ENCODE data around the gene ELK3.
A peak's percentile ranks its signal among the peaks of the same experiment; 100 is the strongest.

ELK3 gene

GRCh38 chr12:96226801-96227348, 32.7 kb downstream of the ELK3 start:
- no peaks in the 10 kb centered on the region for H3K27me3 ChIP-seq (ENCODE audit: insufficient read depth, low read length, poor library complexity)
- H3K4me2 ChIP-seq (ENCODE audit: insufficient read depth, low read length), result no peak overlapping the region
- DNase-seq (no peak), ATAC-seq (ENCODE audit: insufficient read depth, low read depth) (no peak)
- H3K36me3 ChIP-seq (ENCODE audit: insufficient read depth, low read length), result peaks cover 21% of the 10 kb centered on the region
- H2AFZ ChIP-seq (ENCODE audit: low read depth, low read length), result no peak overlapping the region
- H3K79me2 ChIP-seq (ENCODE audit: insufficient read depth, low read length), result no peaks in the 10 kb centered on the region
- no peaks in the 10 kb centered on the region for H3K4me1 ChIP-seq (ENCODE audit: insufficient read depth, low read length)
- H3K9ac ChIP-seq (ENCODE audit: low read depth, low read length), result no peak overlapping the region
- 0 out of 2 replicates have a peak, but pooled peaks cover 2% of the 10 kb centered on the region for H4K20me1 ChIP-seq (ENCODE audit: insufficient read depth, low read length)
- H3K27ac ChIP-seq (ENCODE audit: low read length), result no peak overlapping the region
- TF ChIP-seq EZH2 (IDR thresholded peaks at IDR 0.05; ENCODE audit: borderline replicate concordance, low read depth, low read length, severe bottlenecking), result no peak
- TF ChIP-seq, protein P1, sequence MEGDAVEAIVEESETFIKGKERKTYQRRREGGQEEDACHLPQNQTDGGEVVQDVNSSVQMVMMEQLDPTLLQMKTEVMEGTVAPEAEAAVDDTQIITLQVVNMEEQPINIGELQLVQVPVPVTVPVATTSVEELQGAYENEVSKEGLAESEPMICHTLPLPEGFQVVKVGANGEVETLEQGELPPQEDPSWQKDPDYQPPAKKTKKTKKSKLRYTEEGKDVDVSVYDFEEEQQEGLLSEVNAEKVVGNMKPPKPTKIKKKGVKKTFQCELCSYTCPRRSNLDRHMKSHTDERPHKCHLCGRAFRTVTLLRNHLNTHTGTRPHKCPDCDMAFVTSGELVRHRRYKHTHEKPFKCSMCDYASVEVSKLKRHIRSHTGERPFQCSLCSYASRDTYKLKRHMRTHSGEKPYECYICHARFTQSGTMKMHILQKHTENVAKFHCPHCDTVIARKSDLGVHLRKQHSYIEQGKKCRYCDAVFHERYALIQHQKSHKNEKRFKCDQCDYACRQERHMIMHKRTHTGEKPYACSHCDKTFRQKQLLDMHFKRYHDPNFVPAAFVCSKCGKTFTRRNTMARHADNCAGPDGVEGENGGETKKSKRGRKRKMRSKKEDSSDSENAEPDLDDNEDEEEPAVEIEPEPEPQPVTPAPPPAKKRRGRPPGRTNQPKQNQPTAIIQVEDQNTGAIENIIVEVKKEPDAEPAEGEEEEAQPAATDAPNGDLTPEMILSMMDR (IDR thresholded peaks at IDR 0.05; ENCODE audit: borderline replicate concordance, extremely low read depth, low read length, poor library complexity, severe bottlenecking), result no peak
- H3K4me3 ChIP-seq (ENCODE audit: low read depth in 1 of 2, low read length in 2 of 2), result no peak overlapping the region
- peaks cover 2% of the 10 kb centered on the region for H3K9me3 ChIP-seq (ENCODE audit: insufficient read depth, low read length, severe bottlenecking)

DNA sequence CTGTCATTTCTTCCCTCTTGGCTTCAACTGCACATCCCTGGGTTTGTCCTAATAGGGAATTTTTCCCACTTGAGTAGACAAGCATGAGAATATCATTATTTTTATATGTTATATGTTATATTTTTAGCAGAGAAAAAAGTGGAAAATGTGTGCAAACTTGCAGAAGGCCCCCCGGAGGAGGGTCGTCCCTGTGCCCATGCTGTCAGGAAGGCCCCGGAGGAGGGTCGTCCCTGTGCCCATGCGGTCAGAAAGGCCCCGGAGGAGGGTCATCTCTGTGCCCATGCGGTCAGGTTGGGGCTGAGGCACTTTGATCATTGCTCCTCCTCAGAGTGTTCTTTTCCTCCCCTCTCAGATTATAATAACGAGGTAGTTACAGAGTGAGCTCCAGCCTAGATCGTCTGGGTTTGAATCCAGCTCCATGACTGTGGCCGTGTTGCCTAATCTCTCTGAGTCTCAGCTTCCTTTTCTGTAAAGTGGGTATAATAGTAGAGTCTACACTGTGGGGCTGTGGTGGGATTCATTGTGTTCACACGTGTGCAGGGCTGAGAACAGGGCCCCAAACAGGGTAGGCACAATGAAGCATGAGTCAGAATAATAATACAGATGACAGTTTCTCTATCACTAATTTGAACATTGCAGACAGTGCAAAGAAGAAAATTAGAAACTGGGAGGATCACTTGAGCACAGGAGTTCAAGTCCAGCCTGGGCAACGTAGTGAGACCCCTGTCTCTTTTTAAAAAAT, 33.4 kb downstream of the ELK3 start:
- Histone ChIP-seq H3K4me3 (ENCODE audit: low read depth in 1 of 2, low read length in 2 of 2) (no peak overlapping the region), H3K36me3 (ENCODE audit: insufficient read depth, low read length) (peaks cover 21% of the 10 kb centered on the region), H2AFZ (ENCODE audit: low read depth, low read length) (no peak overlapping the region), H3K4me1 (ENCODE audit: insufficient read depth, low read length) (no peaks in the 10 kb centered on the region), H3K4me2 (ENCODE audit: insufficient read depth, low read length) (no peak overlapping the region), H3K27me3 (ENCODE audit: insufficient read depth, low read length, poor library complexity) (no peaks in the 10 kb centered on the region), H3K9me3 (ENCODE audit: insufficient read depth, low read length, severe bottlenecking) (no peaks in the 10 kb centered on the region), H4K20me1 (ENCODE audit: insufficient read depth, low read length) (0 out of 2 replicates have a peak, but pooled peaks cover 2% of the 10 kb centered on the region), H3K27ac (ENCODE audit: low read length) (no peak overlapping the region), H3K9ac (ENCODE audit: low read depth, low read length) (no peak overlapping the region), H3K79me2 (ENCODE audit: insufficient read depth, low read length) (no peaks in the 10 kb centered on the region)
- ATAC-seq (ENCODE audit: insufficient read depth, low read depth) (no peak), DNase-seq (no peak)
- TF ChIP-seq, protein P1 (IDR thresholded peaks at IDR 0.05; ENCODE audit: borderline replicate concordance, extremely low read depth, low read length, poor library complexity, severe bottlenecking), result no peak
- no peak for TF ChIP-seq EZH2 (IDR thresholded peaks at IDR 0.05; ENCODE audit: borderline replicate concordance, low read depth, low read length, severe bottlenecking)

DNA sequence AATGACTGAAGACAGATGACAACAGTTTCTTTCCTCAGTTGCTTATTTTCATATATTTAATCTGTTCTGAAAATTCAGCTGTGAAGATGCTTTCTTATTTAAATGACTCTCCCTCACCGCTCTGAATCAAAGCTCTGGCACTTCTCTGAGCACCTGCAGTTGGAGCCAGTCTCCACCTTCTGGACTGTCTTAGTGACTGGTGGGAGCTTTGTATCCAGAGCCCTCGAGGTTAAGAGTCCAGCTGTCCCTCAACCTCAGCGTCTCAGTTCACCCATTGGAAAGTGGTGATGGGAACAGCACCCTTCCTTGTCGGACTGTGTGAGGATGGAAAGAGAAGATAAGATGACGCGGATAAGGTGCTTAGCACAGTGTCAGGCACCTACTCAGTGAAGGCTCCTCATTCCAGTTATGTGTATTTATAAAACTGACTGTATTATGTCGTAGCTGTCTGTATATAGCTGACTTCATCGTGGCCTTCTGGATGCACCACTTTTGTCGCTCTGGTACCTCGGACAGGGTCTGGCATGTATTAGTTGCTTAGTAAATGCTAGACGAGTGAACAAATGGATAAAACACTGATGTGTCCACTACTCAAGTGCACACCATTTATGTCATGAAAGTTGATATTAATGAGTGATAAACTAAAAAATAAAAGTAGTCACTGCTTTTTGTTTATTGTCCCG, 34.5 kb downstream of the ELK3 start:
- Histone ChIP-seq H3K36me3 (ENCODE audit: insufficient read depth, low read length) (peaks cover 21% of the 10 kb centered on the region), H3K27me3 (ENCODE audit: insufficient read depth, low read length, poor library complexity) (no peaks in the 10 kb centered on the region), H3K79me2 (ENCODE audit: insufficient read depth, low read length) (no peaks in the 10 kb centered on the region), H3K4me2 (ENCODE audit: insufficient read depth, low read length) (no peak overlapping the region), H3K9me3 (ENCODE audit: insufficient read depth, low read length, severe bottlenecking) (no peaks in the 10 kb centered on the region), H4K20me1 (ENCODE audit: insufficient read depth, low read length) (0 out of 2 replicates have a peak, but pooled peaks cover 4% of the 10 kb centered on the region), H3K4me1 (ENCODE audit: insufficient read depth, low read length) (no peaks in the 10 kb centered on the region), H3K4me3 (ENCODE audit: low read depth in 1 of 2, low read length in 2 of 2) (no peak overlapping the region), H2AFZ (ENCODE audit: low read depth, low read length) (no peak overlapping the region), H3K27ac (ENCODE audit: low read length) (no peak overlapping the region), H3K9ac (ENCODE audit: low read depth, low read length) (no peak overlapping the region)
- TF ChIP-seq EZH2 (IDR thresholded peaks at IDR 0.05; ENCODE audit: borderline replicate concordance, low read depth, low read length, severe bottlenecking), result no peak
- TF ChIP-seq, protein P1 (IDR thresholded peaks at IDR 0.05; ENCODE audit: borderline replicate concordance, extremely low read depth, low read length, poor library complexity, severe bottlenecking), result no peak
- DNase-seq (no peak), ATAC-seq (ENCODE audit: insufficient read depth, low read depth) (peak; percentile 22; the same call in 1 of the 3 replicates)
